Measurements from ENCODE around the gene ITPRIPL1.

ITPRIPL1 gene

DNA sequence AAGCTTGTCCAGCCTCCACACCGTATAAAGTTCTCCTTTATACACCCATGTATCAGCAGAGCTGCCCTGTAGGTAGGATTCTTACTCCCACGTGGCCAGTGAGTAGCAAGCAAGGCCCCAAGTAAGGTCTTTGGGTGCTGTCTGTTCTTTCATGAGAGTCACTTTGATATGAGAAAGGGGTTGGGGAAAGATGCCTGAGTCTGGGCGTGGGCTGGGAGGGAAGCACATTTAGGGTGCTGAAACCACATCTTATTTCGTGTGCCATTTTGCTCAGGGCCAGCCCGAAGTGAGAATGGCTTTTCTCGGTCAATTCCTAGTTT is 436 bp upstream of the ITPRIPL1 start:
- no peak for DNase-seq

GRCh38 chr2:96325884-96326255 is 753 bp downstream of the ITPRIPL1 start:
- DNase-seq, result no peak

DNA sequence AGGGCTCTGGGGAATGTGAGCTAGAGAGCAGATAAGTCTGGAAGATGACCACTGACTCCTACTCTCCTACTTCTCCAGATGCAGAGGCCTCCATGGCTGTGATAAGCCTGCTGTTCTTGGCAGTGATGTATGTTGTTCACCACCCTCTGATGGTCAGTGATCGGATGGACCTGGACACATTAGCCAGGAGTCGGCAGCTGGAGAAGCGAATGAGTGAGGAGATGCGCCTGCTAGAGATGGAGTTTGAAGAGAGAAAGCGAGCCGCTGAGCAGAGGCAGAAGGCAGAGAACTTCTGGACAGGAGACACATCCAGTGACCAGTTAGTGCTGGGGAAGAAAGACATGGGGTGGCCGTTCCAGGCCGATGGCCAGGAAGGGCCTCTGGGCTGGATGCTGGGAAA is 1.4 kb downstream of the ITPRIPL1 start:
- no peak for DNase-seq

GRCh38 chr2:96326990-96327820 is 2.1 kb downstream of the ITPRIPL1 start:
- no peak for DNase-seq

DNA sequence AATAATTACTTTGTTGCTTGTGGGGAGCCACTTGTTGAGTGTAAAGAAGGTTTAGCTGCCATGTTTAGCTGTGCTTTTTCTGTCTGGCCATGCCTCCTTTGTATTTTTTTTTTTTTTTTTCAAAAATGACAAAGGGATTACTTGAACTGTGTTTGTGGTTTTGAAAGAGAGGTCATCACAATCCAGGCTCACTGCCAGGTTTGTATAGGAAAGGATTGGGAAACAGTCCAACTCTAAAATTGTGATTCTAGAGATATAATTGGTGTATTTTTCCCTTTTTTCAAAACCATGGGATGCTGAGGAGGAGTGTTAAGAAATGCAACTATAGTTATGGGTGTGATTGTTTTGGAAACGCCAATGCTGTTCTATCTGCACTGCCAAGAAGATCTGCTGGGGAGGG is 4.3 kb downstream of the ITPRIPL1 start:
- DNase-seq, result peak; percentile 49

GRCh38 chr2:96329874-96330273 is 4.8 kb downstream of the ITPRIPL1 start:
- DNase-seq, result no peak

- DNase-seq, result no peak
These were observed 5.3 kb downstream of the ITPRIPL1 start for GRCh38 chr2:96330407-96330806.

DNA sequence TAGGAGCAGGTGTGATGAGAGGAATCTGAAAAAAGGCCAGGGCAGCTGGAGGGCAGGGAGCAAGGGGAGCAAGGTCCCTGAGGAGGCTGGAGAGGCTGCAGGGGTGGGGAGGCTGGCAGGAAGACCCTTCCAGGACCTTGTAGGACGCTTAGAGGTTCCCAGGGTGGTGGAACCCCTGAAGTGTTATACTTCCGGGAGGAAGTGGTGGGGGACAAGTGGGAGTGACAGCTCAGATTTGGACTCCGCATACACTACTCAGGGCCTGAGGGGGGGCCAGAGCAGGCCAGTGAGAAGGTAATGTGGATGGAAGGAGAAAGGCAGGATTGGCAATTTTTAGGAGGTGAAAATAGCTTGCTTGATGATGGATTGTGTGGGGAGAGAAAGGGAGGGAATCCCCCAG is 8.6 kb downstream of the ITPRIPL1 start:
- DNase-seq, result no peak

- DNase-seq, result no peak
These were observed 11.1 kb downstream of the ITPRIPL1 start for GRCh38 chr2:96336104-96336775.

DNA sequence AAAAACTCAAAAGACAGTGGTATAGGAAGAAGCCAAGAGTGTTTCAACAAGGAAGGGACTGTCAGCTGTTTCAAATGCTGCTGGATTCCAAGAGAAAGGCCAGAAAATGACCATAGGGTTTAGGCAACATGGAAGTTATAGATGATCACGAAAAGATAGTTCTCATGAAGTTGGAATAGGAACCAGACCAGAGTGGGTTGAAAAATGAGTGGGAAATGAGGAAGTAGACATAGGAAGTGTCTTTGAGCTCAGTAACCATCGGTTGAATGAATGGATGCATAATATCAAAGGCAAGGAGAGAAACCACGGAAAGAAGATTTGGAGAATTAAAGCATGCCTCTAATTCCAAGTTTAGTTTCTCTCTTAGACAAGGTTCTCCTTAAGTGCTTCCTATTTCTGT is 11.8 kb downstream of the ITPRIPL1 start:
- DNase-seq, result no peak

- no peak for DNase-seq
These were observed 15.6 kb downstream of the ITPRIPL1 start for GRCh38 chr2:96340493-96341414.

GRCh38 chr2:96341641-96342040 is 16.5 kb downstream of the ITPRIPL1 start:
- DNase-seq, result no peak

- DNase-seq, result peak; percentile 18
These were observed 17.0 kb downstream of the ITPRIPL1 start for GRCh38 chr2:96342085-96342484.

GRCh38 chr2:96344011-96344410 is 18.9 kb downstream of the ITPRIPL1 start:
- DNase-seq, result no peak

- no peak for DNase-seq
These were observed 20.3 kb downstream of the ITPRIPL1 start for GRCh38 chr2:96345438-96345837.

DNA sequence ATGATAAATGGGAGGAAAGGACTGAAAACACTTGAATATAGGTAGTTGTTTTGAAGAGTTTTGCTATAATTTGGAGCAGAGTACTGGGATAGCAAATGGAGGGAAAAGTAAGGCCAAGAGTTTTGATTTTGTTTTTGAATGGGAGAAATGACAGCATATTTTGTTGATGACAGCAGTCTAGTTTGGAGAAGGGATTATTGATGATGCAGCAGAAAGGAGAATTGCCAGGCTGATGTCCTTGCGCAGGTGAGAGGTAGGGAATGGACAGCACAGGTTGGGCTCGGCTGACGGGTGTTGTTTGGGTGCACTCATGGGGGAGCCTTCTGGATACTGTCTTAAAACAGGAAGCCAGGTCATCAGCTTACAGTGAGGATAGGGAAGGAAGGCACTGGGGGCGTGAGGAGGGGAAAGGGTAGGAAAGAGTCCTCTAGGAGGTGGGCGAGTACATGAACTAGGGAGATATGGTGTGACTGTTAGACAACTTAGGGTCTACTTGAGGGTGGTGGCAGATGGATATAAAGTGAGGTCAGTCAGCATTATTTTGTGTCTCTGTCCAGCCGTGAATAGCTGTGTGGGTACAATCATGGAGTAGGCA is 20.8 kb downstream of the ITPRIPL1 start:
- DNase-seq, result no peak

GRCh38 chr2:96347395-96347794 is 22.3 kb downstream of the ITPRIPL1 start:
- no peak for DNase-seq

DNA sequence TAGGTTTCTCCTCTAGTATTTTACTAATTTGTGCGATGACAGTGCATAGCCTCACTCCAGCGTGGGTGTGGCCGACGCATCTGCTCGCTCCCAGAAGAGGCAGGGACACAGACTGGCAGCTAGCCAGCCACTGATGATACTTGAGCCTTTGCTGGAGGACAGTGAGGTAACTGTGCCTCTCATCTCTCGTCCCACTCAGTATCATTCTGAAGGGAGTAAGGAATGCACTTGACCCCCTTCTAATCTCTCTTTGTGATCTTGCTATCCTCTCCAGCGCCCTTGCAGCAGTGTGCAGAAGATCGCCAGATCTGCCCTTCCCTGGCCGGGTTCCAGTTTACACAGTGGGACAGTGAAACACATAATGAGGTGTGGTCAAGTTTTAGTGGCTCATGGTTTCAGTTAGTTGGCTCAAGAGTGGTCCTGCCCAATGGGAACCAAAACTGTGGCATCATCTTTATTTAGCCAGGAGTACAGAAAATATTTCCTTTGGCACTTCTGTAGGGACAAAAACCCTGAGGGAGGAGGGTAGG is 28.0 kb downstream of the ITPRIPL1 start:
- no peak for DNase-seq

DNA sequence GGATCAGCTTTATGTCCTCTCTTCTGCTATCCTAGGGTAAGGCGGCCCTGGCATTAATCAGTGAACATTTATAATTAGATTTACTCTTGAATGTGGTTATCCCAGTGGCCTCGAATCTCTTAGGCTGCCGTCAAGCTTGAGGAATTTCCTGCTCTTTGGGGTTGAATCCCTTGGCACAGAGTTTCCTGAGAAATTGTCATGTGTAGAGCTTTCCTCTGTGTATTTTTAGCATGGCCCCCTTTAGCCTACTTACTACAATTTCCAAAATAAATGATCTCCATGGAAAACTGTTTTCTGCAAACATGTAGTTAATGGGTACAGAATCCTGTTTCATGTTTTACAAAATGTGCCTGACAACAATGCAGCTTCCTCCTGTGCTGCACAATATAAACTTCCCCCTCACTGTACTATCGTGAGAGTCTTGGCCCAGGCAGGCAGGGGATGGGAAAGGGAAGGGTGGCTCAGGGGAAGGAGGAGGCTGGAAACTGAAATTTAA is 28.5 kb downstream of the ITPRIPL1 start:
- no peak for DNase-seq

GRCh38 chr2:96354492-96354891 is 29.4 kb downstream of the ITPRIPL1 start:
- no peak for DNase-seq

DNA sequence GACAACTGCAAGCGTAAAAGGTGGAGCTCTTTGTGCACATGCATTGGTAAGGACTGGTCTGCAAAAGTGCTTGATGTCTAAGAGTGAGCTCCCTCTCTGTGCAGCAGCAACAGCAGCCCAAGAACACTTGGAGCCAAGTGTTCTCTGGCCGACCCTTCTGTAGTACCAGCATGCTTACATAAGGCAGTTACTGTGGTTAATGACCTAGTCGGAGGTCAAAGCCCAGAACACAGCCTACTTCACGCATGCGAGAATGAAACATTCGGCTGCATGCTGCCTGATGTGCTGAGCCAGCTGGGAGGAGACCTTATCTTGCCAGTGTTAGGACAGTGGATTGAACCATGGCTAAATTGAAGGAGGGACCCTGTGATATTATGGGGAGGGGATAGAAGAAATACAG is 31.8 kb downstream of the ITPRIPL1 start:
- no peak for DNase-seq

DNA sequence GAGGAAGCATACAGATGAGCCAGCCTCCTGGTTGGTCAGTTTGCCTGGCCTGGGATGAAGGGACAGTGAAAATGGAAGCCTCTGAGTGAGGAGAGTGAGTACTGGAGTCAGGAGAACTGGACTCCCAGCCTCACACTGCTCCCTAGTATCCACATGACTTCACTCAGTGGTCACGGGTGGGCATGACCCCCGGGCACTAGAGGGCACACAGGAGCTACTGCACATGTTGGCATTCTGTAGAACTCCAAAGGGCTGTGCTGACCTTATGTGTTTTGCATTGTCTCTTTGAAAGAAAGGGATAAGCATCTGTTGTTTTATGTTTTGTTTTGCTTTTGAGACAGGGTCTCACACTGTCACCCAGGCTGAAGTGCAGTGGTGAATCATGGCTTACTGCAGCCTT is 34.2 kb downstream of the ITPRIPL1 start:
- DNase-seq, result no peak

- DNase-seq, result no peak
These were observed 34.7 kb downstream of the ITPRIPL1 start for GRCh38 chr2:96359866-96360265.

Data from NCI-H146 (cell line).